ENCODE results near the gene BTG1. TPM values are rescaled to one million over a fixed set of nuclear protein-coding genes. Genes with fewer than 3 reads are reported as not detected.
A peak's percentile ranks its signal among the peaks of the same experiment; 100 is the strongest.

The BTG1 gene
- total and polyA plus RNA-seq, 8 donors: 87.9 to 308 (median 262) TPM

DNA sequence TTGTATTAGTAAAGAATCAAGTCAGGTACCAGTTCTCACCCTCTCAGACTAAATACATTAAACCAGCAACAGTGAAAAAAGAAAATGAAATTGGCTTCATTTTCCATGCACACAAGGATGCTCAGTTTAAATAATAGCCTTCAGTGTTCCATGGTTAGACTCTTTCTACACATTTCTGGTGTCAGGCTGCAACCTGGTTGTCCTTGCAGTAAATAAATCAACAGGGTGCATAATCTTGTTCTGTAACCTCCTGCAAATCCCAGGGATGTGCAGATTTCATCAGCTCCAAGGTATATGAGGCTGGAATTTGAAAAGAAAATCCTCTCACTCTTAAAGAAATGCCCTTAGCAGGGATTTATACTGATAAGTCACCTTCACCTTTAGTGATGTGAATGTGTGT, 46.7 kb upstream of the BTG1 start:
- ATAC-seq: no peak
- intact Hi-C loops (cut with DNase I): no loop called here
- peaks cover 0 to 6% of the 10 kb centered on the region in 2 donors for H3K9me3 ChIP-seq

DNA sequence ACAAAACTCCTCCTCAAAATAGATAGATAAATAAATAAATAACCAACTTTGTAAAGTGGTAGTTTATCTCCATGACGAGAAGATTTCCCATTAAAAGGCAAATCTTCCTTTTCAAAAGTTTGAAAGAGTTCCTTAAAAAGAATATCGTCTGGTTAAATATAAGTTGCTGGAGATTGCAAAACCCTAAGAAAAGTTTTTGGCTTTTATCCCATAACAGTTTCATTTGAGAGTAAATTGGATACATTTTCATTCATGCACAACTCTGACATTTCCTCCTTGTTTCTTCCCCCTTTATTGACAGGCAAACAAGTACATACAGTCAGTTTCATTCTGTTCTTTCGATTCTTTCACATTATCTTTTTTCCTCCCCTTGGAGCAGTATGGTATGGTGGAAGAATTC, 45.4 kb upstream of the BTG1 start:
- intact Hi-C loops (cut with DNase I): no loop called here
- peak in 1 of 4 donors; percentile 37 for DNase-seq
- H3K4me3 ChIP-seq: no peak overlapping the region
- no peak for ATAC-seq
- no peak overlapping the region for H3K27ac ChIP-seq
- TF ChIP-seq, protein P1, sequence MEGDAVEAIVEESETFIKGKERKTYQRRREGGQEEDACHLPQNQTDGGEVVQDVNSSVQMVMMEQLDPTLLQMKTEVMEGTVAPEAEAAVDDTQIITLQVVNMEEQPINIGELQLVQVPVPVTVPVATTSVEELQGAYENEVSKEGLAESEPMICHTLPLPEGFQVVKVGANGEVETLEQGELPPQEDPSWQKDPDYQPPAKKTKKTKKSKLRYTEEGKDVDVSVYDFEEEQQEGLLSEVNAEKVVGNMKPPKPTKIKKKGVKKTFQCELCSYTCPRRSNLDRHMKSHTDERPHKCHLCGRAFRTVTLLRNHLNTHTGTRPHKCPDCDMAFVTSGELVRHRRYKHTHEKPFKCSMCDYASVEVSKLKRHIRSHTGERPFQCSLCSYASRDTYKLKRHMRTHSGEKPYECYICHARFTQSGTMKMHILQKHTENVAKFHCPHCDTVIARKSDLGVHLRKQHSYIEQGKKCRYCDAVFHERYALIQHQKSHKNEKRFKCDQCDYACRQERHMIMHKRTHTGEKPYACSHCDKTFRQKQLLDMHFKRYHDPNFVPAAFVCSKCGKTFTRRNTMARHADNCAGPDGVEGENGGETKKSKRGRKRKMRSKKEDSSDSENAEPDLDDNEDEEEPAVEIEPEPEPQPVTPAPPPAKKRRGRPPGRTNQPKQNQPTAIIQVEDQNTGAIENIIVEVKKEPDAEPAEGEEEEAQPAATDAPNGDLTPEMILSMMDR (IDR thresholded peaks at IDR 0.05): no peak
- H3K27me3 ChIP-seq: no peaks in the 10 kb centered on the region
- peaks cover 0 to 6% of the 10 kb centered on the region in 2 donors for H3K4me1 ChIP-seq
- no peaks in the 10 kb centered on the region for H3K36me3 ChIP-seq
- no peaks in the 10 kb centered on the region for H3K9me3 ChIP-seq

More for the DNA sequence above, 46.7 kb upstream of the BTG1 start:
- TF ChIP-seq, protein P1 (IDR thresholded peaks at IDR 0.05): no peak
- Histone ChIP-seq H3K4me3 (no peak overlapping the region), H3K4me1 (peaks cover 0 to 6% of the 10 kb centered on the region in 2 donors), H3K27me3 (no peaks in the 10 kb centered on the region), H3K27ac (no peak overlapping the region), H3K36me3 (no peaks in the 10 kb centered on the region)
- no peak for DNase-seq

DNA sequence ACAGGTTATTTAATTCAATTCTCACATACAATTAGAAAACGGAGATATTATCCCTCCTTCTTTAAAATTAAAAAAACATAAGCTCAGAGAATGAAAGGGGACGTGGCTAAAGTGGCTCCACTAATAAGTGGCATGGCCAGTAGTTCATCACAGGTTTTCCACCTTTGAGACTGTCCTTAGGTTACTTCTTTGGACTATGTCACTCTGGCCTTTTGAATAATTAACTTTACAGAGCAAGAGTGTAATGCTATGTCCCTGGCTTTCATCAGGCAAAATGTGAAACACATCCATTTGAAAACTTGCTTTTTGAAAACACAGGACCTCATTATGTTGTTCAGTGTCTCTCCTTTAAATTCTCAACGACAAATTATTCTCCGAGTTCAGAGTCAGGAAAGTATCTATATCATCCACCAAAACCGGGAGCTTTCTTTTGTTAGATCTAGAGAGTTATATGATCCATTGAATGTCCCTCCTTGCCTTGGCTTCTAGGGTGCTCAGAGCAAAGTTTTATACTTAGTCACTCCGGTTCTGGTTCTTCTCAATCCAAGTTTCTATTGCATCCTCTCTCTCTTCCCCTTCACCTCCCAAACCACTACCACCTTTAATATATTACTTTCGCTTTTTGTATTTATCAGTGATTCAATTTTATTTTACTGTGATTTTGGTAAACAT, 43.0 kb upstream of the BTG1 start:
- Histone ChIP-seq H3K27me3 (no peaks in the 10 kb centered on the region), H3K27ac (no peak overlapping the region), H3K4me3 (no peak overlapping the region), H3K36me3 (no peaks in the 10 kb centered on the region), H3K9me3 (peaks cover 0 to 4% of the 10 kb centered on the region in 2 donors), H3K4me1 (peaks cover 0 to 6% of the 10 kb centered on the region in 2 donors)
- intact Hi-C loops (cut with DNase I): no loop called here
- TF ChIP-seq, protein P1 (IDR thresholded peaks at IDR 0.05): no peak
- ATAC-seq (no peak), DNase-seq (no peak)

DNA sequence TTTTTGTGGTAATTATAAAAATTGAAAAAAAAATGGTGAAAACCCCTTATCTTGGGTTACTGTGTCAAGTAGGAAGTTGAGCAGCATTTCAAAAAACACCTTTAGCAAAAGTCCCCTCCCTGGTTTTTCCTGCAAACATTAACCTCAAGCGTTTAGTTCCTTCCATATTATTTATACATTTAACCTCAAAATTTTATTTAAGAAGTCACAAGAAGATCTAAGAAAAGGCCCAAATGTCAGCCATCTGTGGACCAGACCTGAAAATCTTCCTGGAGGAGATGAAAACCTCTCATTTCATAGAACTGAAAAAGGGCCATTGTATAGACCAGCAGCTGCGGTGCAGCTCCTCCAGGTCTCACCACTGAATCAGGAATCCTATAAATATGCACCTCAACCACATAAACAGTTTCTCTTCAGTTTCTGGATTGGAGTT, 40.4 kb upstream of the BTG1 start:
- TF ChIP-seq, protein P1 (IDR thresholded peaks at IDR 0.05): no peak
- intact Hi-C loops (cut with DNase I): no loop called here
- H3K9me3 ChIP-seq: peaks cover 0 to 8% of the 10 kb centered on the region in 2 donors
- DNase-seq (no peak), ATAC-seq (no peak)
- no peaks in the 10 kb centered on the region for H3K36me3 ChIP-seq
- peaks cover 0 to 2% of the 10 kb centered on the region in 2 donors for H3K4me1 ChIP-seq
- H3K27ac ChIP-seq: no peak overlapping the region
- H3K4me3 ChIP-seq: no peak overlapping the region
- no peaks in the 10 kb centered on the region for H3K27me3 ChIP-seq

DNA sequence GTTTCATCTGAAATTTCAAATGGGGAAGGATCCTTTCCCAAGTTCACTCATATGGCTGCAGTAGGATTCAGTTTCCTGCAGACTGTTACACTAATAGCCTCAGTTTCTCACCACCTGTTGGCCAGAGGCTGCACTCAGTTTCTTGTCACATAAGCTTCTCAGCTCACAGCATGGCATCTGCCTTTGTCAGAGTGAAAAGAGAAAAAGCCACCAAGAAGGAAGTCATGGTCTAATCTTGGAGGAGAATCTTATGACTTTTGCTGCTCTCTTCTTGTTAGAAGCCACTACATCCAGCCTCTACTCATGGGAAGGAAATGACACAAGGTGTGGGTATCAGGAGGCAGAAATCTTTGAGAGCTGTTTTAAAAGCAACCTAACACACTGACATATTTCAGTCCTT, 39.4 kb upstream of the BTG1 start:
- DNase-seq (no peak), ATAC-seq (no peak)
- Histone ChIP-seq H3K4me1 (no peaks in the 10 kb centered on the region), H3K4me3 (no peak overlapping the region), H3K9me3 (peaks cover 0 to 8% of the 10 kb centered on the region in 2 donors), H3K27me3 (no peaks in the 10 kb centered on the region), H3K27ac (no peak overlapping the region), H3K36me3 (no peaks in the 10 kb centered on the region)
- intact Hi-C loops (cut with DNase I): no loop called here
- TF ChIP-seq, protein P1 (IDR thresholded peaks at IDR 0.05): no peak

All from left lung (tissue), 10 donors.